WTC11 (cell line): Measurements from ENCODE around the gene SGK2. TPM values are rescaled to one million over a fixed set of nuclear protein-coding genes. Genes with fewer than 3 reads are reported as not detected.

Experiments used
- JAZF1 ChIP-seq: fragments of 250-450 bp; sonication (Bioruptor Pico); IDR thresholded peaks from 2 replicates; pipeline ENCODE4 v1.9.0; 2021; ENCODE audit warnings: moderate library complexity, mild to moderate bottlenecking, inconsistent platforms
- NR1H2 ChIP-seq: sonication (generic); formaldehyde crosslinking; IDR thresholded peaks from 2 replicates; pipeline ENCODE4 v1.9.0; 2021; ENCODE audit warnings: mild to moderate bottlenecking, moderate library complexity, missing genetic modification reagents
- total RNA-seq: library from RNA; stranded (reverse); gene quantifications from 3 replicates; pipeline ENCODE4 v1.2.3, GENCODE V29; 2021
- TF ChIP-seq, protein P1 (sequence below): sonication (generic); formaldehyde crosslinking; IDR thresholded peaks from 2 replicates; pipeline ENCODE4 v1.8.1; 2023; ENCODE audit warnings: mild to moderate bottlenecking, moderate library complexity, missing genetic modification reagents

SGK2 gene
- total RNA-seq, 1 experiment from 2014 or later = 0.74 TPM

DNA sequence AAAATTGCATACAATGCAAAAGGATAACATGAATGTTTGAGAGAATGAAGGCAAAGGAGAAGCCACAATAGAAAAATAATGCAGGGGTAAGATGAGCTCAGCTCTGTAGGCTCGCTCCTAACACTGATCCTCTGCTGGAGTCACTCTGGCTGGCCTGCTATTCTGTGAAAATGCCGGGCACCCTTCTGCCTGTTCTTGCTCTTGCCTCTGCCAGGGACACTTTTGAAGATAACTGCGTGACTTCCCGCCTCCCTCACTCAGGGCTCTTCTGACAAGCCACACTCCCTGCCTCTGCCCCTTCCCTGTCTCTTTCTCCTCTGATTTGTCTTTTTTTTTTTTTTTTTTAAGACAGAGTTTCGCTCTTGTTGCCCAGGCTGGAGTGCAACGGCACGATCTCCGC is 72.8 kb downstream of the SGK2 start (continued):
- TF ChIP-seq NR1H2 (no peak), JAZF1 (CRISPR knock-in tag) (no peak)
- TF ChIP-seq, protein P1, sequence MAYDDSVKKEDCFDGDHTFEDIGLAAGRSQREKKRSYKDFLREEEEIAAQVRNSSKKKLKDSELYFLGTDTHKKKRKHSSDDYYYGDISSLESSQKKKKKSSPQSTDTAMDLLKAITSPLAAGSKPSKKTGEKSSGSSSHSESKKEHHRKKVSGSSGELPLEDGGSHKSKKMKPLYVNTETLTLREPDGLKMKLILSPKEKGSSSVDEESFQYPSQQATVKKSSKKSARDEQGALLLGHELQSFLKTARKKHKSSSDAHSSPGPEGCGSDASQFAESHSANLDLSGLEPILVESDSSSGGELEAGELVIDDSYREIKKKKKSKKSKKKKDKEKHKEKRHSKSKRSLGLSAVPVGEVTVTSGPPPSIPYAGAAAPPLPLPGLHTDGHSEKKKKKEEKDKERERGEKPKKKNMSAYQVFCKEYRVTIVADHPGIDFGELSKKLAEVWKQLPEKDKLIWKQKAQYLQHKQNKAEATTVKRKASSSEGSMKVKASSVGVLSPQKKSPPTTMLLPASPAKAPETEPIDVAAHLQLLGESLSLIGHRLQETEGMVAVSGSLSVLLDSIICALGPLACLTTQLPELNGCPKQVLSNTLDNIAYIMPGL (CRISPR knock-in tag) = no peak
- TF ChIP-seq, all 79 proteins: peak for 0

Other genes starting within 250 kb of the SGK2 start
- 107 to 141 TPM (median 139 TPM) in 3 replicates for gene SRSF6, start 101.1 kb upstream of the SGK2 start, total RNA-seq
- 28.3 to 28.7 TPM (median 28.3 TPM) in 3 replicates for gene L3MBTL1, start 51.3 kb upstream of the SGK2 start, total RNA-seq
- gene IFT52, start 31.9 kb downstream of the SGK2 start, total RNA-seq = 26.0 to 29.1 TPM (median 27.5 TPM) in 3 replicates
- gene MYBL2, start 108.1 kb downstream of the SGK2 start, total RNA-seq = 133 to 166 TPM (median 133 TPM) in 3 replicates
- not detected in 3 replicates for gene GTSF1L, start 168.0 kb downstream of the SGK2 start, total RNA-seq